HepG2 (cell line): ENCODE results near the gene RAB24. TPM values are rescaled to one million over a fixed set of nuclear protein-coding genes. Genes with fewer than 3 reads are reported as not detected.
A peak's percentile ranks its signal among the peaks of the same experiment; 100 is the strongest.

Experiments
- ISX ChIP-seq: sonication (generic); formaldehyde crosslinking; conservative IDR thresholded peaks from 2 replicates; pipeline ENCODE4 v1.5.0; 2020; ENCODE audit warnings: missing genetic modification reagents
- NFIB ChIP-seq: sonication (generic); formaldehyde crosslinking; IDR thresholded peaks from 2 replicates; pipeline ENCODE4 v1.9.0; 2021; ENCODE audit warnings: missing genetic modification reagents, mild to moderate bottlenecking, borderline replicate concordance
- NR2F2 ChIP-seq: IDR thresholded peaks from 2 replicates; pipeline ENCODE4 v1.6.1; 2012; ENCODE audit warnings: low read depth, inconsistent platforms, borderline replicate concordance
- PAF1 ChIP-seq: IDR thresholded peaks from 2 replicates; pipeline ENCODE4 v1.6.1; 2016; ENCODE audit warnings: missing genetic modification reagents, missing compliant biosample characterization
- TCF7 ChIP-seq: sonication (generic); IDR thresholded peaks from 2 replicates; pipeline ENCODE4 v1.6.1; 2016; ENCODE audit warnings: antibody characterized with exemption, low read depth
- ZNF296 ChIP-seq: sonication (generic); formaldehyde crosslinking; conservative IDR thresholded peaks from 2 replicates; pipeline ENCODE4 v1.5.0; 2020; ENCODE audit warnings: mild to moderate bottlenecking, missing genetic modification reagents
- ZNF318 ChIP-seq: sonication (generic); formaldehyde crosslinking; IDR thresholded peaks from 2 replicates; pipeline ENCODE4 v1.4.0; 2020; ENCODE audit warnings: mild to moderate bottlenecking, missing genetic modification reagents
- ZNF746 ChIP-seq: sonication (generic); formaldehyde crosslinking; IDR thresholded peaks from 2 replicates; pipeline ENCODE4 v1.8.0; 2022; ENCODE audit warnings: mild to moderate bottlenecking, missing genetic modification reagents
- polyA plus RNA-seq, 8 experiments: library from polyadenylated mRNA; depleted of rRNA in 3 of 8; stranded (reverse) in 7 of 8; unstranded in 1 of 8; fragments of >200 nt; fragmentation: Illumina TruSeq in 4 of 8; extraction: Trizol in 4 of 8; gene quantifications; 2 replicates each; pipeline versions ENCODE4 v1.2.1 to v1.2.3, GENCODE V29; 2011 to 2016; ENCODE audit warnings: low read depth in 4 of 8, missing spikeins in 1 of 8, mixed read lengths in 1 of 8; ENCODE audit not compliant: insufficient read depth in 1 of 8
- total RNA-seq, 5 experiments: library from RNA; depleted of rRNA; stranded (reverse); fragments of >200 nt; fragmentation: Illumina TruSeq; extraction: Trizol; gene quantifications; 2 replicates each; pipeline ENCODE4 v1.2.3, GENCODE V29; 2016; ENCODE audit warnings: low read depth in 1 of 5
- TF ChIP-seq, protein P1 (sequence below): sonication (generic); formaldehyde crosslinking; IDR thresholded peaks from one replicate; pipeline ENCODE4 v1.5.1; 2020; ENCODE audit warnings: mild to moderate bottlenecking, missing genetic modification reagents; ENCODE audit errors: not compliant biosample characterization
- TF ChIP-seq, protein P2 (sequence below): sonication (generic); formaldehyde crosslinking; IDR thresholded peaks from 2 replicates; pipeline ENCODE4 v1.8.0; 2022; ENCODE audit warnings: mild to moderate bottlenecking, missing genetic modification reagents, borderline replicate concordance

RAB24 gene
- total and polyA plus RNA-seq, 2 of the 13 experiments (the other 11 are each of a cell fraction or from before 2014, with no cell fraction given) = 22.9 to 63.7 TPM

GRCh38 chr5:177311723-177312648, 8.5 kb upstream of the RAB24 start, which contains the start of gene MXD3 (continued):
- no peak for TF ChIP-seq ZNF318 (CRISPR knock-in tag)
- no peak for TF ChIP-seq ISX (CRISPR knock-in tag)
- no peak for TF ChIP-seq ZNF296 (CRISPR knock-in tag)
- no peak for TF ChIP-seq NR2F2
- TF ChIP-seq, protein P1, sequence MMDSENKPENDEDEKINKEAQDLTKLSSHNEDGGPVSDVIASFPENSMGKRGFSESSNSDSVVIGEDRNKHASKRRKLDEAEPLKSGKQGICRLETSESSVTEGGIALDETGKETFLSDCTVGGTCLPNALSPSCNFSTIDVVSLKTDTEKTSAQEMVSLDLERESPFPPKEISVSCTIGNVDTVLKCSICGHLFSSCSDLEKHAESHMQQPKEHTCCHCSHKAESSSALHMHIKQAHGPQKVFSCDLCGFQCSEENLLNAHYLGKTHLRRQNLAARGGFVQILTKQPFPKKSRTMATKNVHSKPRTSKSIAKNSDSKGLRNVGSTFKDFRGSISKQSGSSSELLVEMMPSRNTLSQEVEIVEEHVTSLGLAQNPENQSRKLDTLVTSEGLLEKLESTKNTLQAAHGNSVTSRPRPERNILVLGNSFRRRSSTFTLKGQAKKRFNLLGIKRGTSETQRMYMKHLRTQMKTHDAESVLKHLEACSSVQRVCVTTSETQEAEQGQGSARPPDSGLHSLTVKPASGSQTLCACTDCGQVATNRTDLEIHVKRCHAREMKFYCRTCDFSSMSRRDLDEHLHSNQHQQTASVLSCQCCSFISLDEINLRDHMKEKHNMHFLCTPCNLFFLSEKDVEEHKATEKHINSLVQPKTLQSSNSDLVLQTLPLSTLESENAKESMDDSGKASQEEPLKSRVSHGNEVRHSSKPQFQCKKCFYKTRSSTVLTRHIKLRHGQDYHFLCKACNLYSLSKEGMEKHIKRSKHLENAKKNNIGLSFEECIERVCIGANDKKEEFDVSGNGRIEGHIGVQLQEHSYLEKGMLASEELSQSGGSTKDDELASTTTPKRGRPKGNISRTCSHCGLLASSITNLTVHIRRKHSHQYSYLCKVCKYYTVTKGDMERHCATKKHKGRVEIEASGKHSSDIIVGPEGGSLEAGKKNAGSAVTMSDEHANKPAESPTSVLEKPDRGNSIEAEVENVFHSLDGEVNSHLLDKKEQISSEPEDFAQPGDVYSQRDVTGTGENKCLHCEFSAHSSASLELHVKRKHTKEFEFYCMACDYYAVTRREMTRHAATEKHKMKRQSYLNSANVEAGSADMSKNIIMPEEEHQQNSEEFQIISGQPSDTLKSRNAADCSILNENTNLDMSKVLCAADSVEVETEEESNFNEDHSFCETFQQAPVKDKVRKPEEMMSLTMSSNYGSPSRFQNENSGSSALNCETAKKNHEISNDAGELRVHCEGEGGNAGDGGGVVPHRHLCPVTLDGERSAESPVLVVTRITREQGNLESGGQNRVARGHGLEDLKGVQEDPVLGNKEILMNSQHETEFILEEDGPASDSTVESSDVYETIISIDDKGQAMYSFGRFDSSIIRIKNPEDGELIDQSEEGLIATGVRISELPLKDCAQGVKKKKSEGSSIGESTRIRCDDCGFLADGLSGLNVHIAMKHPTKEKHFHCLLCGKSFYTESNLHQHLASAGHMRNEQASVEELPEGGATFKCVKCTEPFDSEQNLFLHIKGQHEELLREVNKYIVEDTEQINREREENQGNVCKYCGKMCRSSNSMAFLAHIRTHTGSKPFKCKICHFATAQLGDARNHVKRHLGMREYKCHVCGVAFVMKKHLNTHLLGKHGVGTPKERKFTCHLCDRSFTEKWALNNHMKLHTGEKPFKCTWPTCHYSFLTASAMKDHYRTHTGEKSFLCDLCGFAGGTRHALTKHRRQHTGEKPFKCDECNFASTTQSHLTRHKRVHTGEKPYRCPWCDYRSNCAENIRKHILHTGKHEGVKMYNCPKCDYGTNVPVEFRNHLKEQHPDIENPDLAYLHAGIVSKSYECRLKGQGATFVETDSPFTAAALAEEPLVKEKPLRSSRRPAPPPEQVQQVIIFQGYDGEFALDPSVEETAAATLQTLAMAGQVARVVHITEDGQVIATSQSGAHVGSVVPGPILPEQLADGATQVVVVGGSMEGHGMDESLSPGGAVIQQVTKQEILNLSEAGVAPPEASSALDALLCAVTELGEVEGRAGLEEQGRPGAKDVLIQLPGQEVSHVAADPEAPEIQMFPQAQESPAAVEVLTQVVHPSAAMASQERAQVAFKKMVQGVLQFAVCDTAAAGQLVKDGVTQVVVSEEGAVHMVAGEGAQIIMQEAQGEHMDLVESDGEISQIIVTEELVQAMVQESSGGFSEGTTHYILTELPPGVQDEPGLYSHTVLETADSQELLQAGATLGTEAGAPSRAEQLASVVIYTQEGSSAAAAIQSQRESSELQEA (CRISPR knock-in tag) = no peak
- TF ChIP-seq TCF7 = no peak
- TF ChIP-seq, protein P2, sequence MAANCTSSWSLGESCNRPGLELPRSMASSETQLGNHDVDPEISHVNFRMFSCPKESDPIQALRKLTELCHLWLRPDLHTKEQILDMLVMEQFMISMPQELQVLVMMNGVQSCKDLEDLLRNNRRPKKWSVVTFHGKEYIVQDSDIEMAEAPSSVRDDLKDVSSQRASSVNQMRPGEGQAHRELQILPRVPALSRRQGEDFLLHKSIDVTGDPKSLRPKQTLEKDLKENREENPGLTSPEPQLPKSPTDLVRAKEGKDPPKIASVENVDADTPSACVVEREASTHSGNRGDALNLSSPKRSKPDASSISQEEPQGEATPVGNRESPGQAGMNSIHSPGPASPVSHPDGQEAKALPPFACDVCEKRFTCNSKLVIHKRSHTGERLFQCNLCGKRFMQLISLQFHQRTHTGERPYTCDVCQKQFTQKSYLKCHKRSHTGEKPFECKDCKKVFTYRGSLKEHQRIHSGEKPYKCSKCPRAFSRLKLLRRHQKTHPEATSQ = peak; percentile 50; the same call in 1 of the 2 replicates
- no peak for TF ChIP-seq PAF1
- TF ChIP-seq NFIB (CRISPR knock-in tag) = no peak
- no peak for TF ChIP-seq ZNF746 (CRISPR knock-in tag)
